HCT116 (cell line): ENCODE results near the gene CLEC16A. TPM values are rescaled to one million over a fixed set of nuclear protein-coding genes. Genes with fewer than 3 reads are reported as not detected.

Experiments used
- ATAC-seq: fragments of 200-7000 bp; cut with Tn5 transposase; 2 replicates; pipeline ENCODE4 v1.9.1; 2020; ENCODE audit warnings: mild to moderate bottlenecking, moderate library complexity
- BruUV-seq: library from RNA; stranded (reverse); fragments of 400-500 nt; replicated peaks from 2 replicates; lab custom pipeline; 2021; lab: Mats Ljungman, UMichigan
- CTCF ChIA-PET: fragments of 300-600 bp; sonication (Branson Sonifier 250); formaldehyde crosslinking; loops from one replicate; lab custom pipeline; 2021; ENCODE audit warnings: antibody characterized with exemption; lab: Charles Lee
- POLR2A ChIA-PET: fragments of 300-600, 350-600 bp; sonication (Branson Sonifier 250); formaldehyde crosslinking; loops from one replicate; lab custom pipeline; 2021; ENCODE audit warnings: antibody characterized with exemption; lab: Charles Lee
- RAD21 ChIA-PET, 2 experiments: fragments of 300-600 bp; sonication (Branson Sonifier 250); formaldehyde crosslinking; loops; one replicate each; lab custom pipeline; 2023; ENCODE audit warnings: low total read pairs in 2 of 2; ENCODE audit not compliant: uncharacterized antibody in 2 of 2, unreplicated experiment in 2 of 2, low non-redundant PET in 1 of 2; lab: Charles Lee
- DNase-seq: peaks from one replicate; pipeline ENCODE4 v3.0.0-alpha.2; 2010; ENCODE audit warnings: low read depth, low spot score
- H2AFZ ChIP-seq: fragments of 200-600 bp; shearing (Covaris generic), sonication (generic); 2 replicates; pipeline ENCODE4 v1.6.1; 2017; ENCODE audit warnings: low read depth, mixed run types, mixed read lengths, antibody characterized with exemption, low read length; ENCODE audit not compliant: poor library complexity, severe bottlenecking
- H3K27ac ChIP-seq: 2 replicates; pipeline ENCODE4 v1.5.1; 2012; ENCODE audit warnings: low read depth, low read length
- H3K27me3 ChIP-seq: fragments of 200-600 bp; sonication (generic); 2 replicates; pipeline ENCODE4 v1.6.1; 2016; ENCODE audit warnings: mixed run types, low read length, mixed read lengths; ENCODE audit not compliant: insufficient read depth
- H3K36me3 ChIP-seq, 2 experiments: fragments of 200-500 bp in 1 of 2; fragments of 200-600 bp in 1 of 2; sonication (Bioruptor generic) in 1 of 2; sonication (generic) in 1 of 2; 2 replicates each; pipeline versions ENCODE4 v1.5.1 to v1.6.1; 2014 to 2016; ENCODE audit warnings: low read length in 2 of 2, inconsistent platforms in 1 of 2, mixed read lengths in 1 of 2, mixed run types in 1 of 2; ENCODE audit not compliant: insufficient read depth in 2 of 2, control insufficient read depth in 1 of 2
- H3K4me1 ChIP-seq, 2 experiments: fragments of 200-600 bp in 1 of 2; sonication (generic) in 1 of 2; 2 replicates each; pipeline versions ENCODE4 v1.5.1 to v1.6.1; 2012 to 2017; ENCODE audit warnings: low read length in 2 of 2, inconsistent platforms in 1 of 2, mild to moderate bottlenecking in 1 of 2, mixed read lengths in 1 of 2, mixed run types in 1 of 2, moderate library complexity in 1 of 2; ENCODE audit not compliant: insufficient read depth in 2 of 2, control insufficient read depth in 1 of 2
- H3K4me2 ChIP-seq: fragments of 200-600 bp; sonication (generic); 2 replicates; pipeline ENCODE4 v1.6.1; 2017; ENCODE audit warnings: mixed run types, low read length, mixed read lengths
- H3K4me3 ChIP-seq, 2 experiments: fragments of 200-600 bp in 1 of 2; sonication (generic) in 1 of 2; replicated peaks in 1 of 2; 2 replicates each; pipeline ENCODE4 v1.5.1; 2011 to 2016; ENCODE audit warnings: low read length in 2 of 2, control low read depth in 1 of 2, low read depth in 1 of 2, mild to moderate bottlenecking in 1 of 2, mixed read lengths in 1 of 2, mixed run types in 1 of 2
- H3K79me2 ChIP-seq: fragments of 200-600 bp; sonication (generic); 2 replicates; pipeline ENCODE4 v1.6.1; 2017; ENCODE audit warnings: mild to moderate bottlenecking, mixed run types, low read length, moderate library complexity, mixed read lengths; ENCODE audit not compliant: insufficient read depth
- H3K9ac ChIP-seq: fragments of 200-600 bp; sonication (generic); 2 replicates; pipeline ENCODE4 v1.6.1; 2016; ENCODE audit warnings: low read length, mixed read lengths
- H3K9me2 ChIP-seq: fragments of 200-600 bp; sonication (generic), shearing (Covaris generic); 2 replicates; pipeline ENCODE4 v1.6.1; 2017; ENCODE audit warnings: mixed run types, mild to moderate bottlenecking, moderate library complexity; ENCODE audit not compliant: insufficient read depth
- H3K9me3 ChIP-seq, 2 experiments: fragments of 200-500 bp in 1 of 2; fragments of 200-600 bp in 1 of 2; sonication (Bioruptor generic) in 1 of 2; sonication (generic) in 1 of 2; 2 replicates each; pipeline ENCODE4 v1.6.1; 2014 to 2017; ENCODE audit warnings: low read length in 2 of 2, mixed read lengths in 2 of 2, inconsistent platforms in 1 of 2, low read depth in 1 of 2, mild to moderate bottlenecking in 1 of 2, mixed run types in 1 of 2, moderate library complexity in 1 of 2; ENCODE audit not compliant: control insufficient read depth in 1 of 2, insufficient read depth in 1 of 2
- H4K20me1 ChIP-seq: fragments of 200-600 bp; sonication (generic), shearing (Covaris generic); 2 replicates; pipeline ENCODE4 v1.6.1; 2017; ENCODE audit warnings: mixed run types, mild to moderate bottlenecking, moderate library complexity; ENCODE audit not compliant: insufficient read depth
- CBX3 ChIP-seq: IDR thresholded peaks from 2 replicates; pipeline ENCODE4 v1.6.1; 2012; ENCODE audit warnings: low read depth
- CTCF ChIP-seq, 3 experiments: fragments of 200-600 bp in 1 of 3; sonication (generic) in 1 of 3; IDR thresholded peaks in 2 of 3; conservative IDR thresholded peaks in 1 of 3; 2 replicates each; pipeline ENCODE4 v1.5.1; 2012 to 2017; ENCODE audit warnings: low read depth in 2 of 3, low read length in 2 of 3, antibody characterized with exemption in 1 of 3, borderline replicate concordance in 1 of 3, control low read depth in 1 of 3, mild to moderate bottlenecking in 1 of 3, mixed read lengths in 1 of 3, mixed run types in 1 of 3, moderate library complexity in 1 of 3; ENCODE audit not compliant: insufficient read depth in 1 of 3
- ELF1 ChIP-seq: IDR thresholded peaks from 2 replicates; pipeline ENCODE4 v1.6.1; 2012; ENCODE audit warnings: low read depth, borderline replicate concordance
- JUND ChIP-seq: IDR thresholded peaks from 2 replicates; pipeline ENCODE4 v1.6.1; 2012
- MAX ChIP-seq: IDR thresholded peaks from 2 replicates; pipeline ENCODE4 v1.6.1; 2012
- POLR2AphosphoS5 ChIP-seq: IDR thresholded peaks from 2 replicates; pipeline ENCODE4 v1.6.1; 2011; ENCODE audit warnings: mild to moderate bottlenecking, low read depth, low read length, moderate library complexity
- RAD21 ChIP-seq: IDR thresholded peaks from 2 replicates; pipeline ENCODE4 v1.6.1; 2012; ENCODE audit warnings: low read depth, mild to moderate bottlenecking
- REST ChIP-seq: IDR thresholded peaks from 2 replicates; pipeline ENCODE4 v1.6.1; 2012; ENCODE audit warnings: low read depth
- YY1 ChIP-seq: IDR thresholded peaks from 2 replicates; pipeline ENCODE4 v1.6.1; 2011; ENCODE audit warnings: low read length, low read depth, moderate library complexity, mild to moderate bottlenecking; ENCODE audit not compliant: insufficient replicate concordance; ENCODE audit errors: extremely low read depth
- ZFX ChIP-seq: fragments of 450-650 bp; IDR thresholded peaks from 2 replicates; pipeline ENCODE4 v1.6.1; 2017
- intact Hi-C: fragments of 100-400 bp; cut with micrococcal nuclease; formaldehyde crosslinking; loops from 2 replicates; pipeline ENCODE4 v1.10.0; 2022
- total RNA-seq: library from RNA; stranded (reverse); gene quantifications from one replicate; pipeline ENCODE4 v1.2.1, GENCODE V29; 2021; ENCODE audit not compliant: unreplicated experiment
- TF ChIP-seq, protein P1 (sequence below): IDR thresholded peaks from 2 replicates; pipeline ENCODE4 v1.6.1; 2011; ENCODE audit warnings: mild to moderate bottlenecking, low read length, moderate library complexity; ENCODE audit not compliant: insufficient replicate concordance; ENCODE audit errors: extremely low read depth
- TF ChIP-seq, protein P2 (sequence below): IDR thresholded peaks from 2 replicates; pipeline ENCODE4 v1.6.1; 2012

The CLEC16A gene
- total RNA-seq, 1 experiment from 2014 or later, result 18.0 TPM

- Histone ChIP-seq H3K79me2 (no peaks in the 10 kb centered on the region), H3K27ac (no peak overlapping the region), H3K9me2 (no peaks in the 10 kb centered on the region), H3K9me3 (no peaks in the 10 kb centered on the region), H3K9ac (no peak overlapping the region), H3K36me3 (no peaks in the 10 kb centered on the region), H3K4me1 (no peaks in the 10 kb centered on the region), H3K4me2 (no peak overlapping the region), H3K27me3 (no peaks in the 10 kb centered on the region), H3K4me3 (no peak overlapping the region), H4K20me1 (no peaks in the 10 kb centered on the region), H2AFZ (no peak overlapping the region)
- RAD21 ChIA-PET, result no interaction called here
- BruUV-seq, result no TSS peak
- CTCF ChIA-PET, result no interaction called here
- intact Hi-C loops, result no loop called here
- DNase-seq (no peak), ATAC-seq (no peak)
- POLR2A ChIA-PET, result no interaction called here
- TF ChIP-seq ELF1 (no peak), CBX3 (no peak), RAD21 (no peak), MAX (no peak), POLR2AphosphoS5 (no peak)
- TF ChIP-seq, protein P1, sequence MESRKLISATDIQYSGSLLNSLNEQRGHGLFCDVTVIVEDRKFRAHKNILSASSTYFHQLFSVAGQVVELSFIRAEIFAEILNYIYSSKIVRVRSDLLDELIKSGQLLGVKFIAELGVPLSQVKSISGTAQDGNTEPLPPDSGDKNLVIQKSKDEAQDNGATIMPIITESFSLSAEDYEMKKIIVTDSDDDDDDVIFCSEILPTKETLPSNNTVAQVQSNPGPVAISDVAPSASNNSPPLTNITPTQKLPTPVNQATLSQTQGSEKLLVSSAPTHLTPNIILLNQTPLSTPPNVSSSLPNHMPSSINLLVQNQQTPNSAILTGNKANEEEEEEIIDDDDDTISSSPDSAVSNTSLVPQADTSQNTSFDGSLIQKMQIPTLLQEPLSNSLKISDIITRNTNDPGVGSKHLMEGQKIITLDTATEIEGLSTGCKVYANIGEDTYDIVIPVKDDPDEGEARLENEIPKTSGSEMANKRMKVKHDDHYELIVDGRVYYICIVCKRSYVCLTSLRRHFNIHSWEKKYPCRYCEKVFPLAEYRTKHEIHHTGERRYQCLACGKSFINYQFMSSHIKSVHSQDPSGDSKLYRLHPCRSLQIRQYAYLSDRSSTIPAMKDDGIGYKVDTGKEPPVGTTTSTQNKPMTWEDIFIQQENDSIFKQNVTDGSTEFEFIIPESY, result no peak
Observed at GRCh38 chr16:11161439-11161838, 217.1 kb downstream of the CLEC16A start.

DNA sequence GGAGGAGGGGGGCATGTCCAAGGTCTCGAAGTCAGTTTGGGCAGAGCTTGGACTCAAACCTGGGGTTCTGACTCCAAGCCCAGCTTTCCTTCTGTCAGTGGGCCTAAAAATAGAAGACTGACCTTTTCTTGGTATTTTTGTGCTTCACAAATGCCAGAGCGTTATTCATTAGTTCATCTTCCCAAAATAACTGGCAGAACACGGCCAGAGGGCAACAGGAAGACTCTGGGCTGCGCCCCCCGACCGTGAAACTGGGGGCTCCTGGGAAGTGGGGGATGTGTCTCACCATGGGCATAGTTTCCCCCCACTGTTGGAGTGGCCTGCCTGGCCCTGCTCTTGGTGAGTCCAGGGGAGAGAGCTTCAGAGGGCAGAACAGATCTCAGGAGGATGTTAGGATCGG is 217.6 kb downstream of the CLEC16A start:
- POLR2A ChIA-PET, result no interaction called here
- BruUV-seq, result no TSS peak
- TF ChIP-seq JUND (no peak), POLR2AphosphoS5 (no peak), YY1 (no peak), ZFX (no peak), CBX3 (no peak), CTCF (IDR thresholded peaks at IDR 0.05 in 2 of 3, conservative IDR thresholded peaks at IDR 0.05 in 1 of 3; ENCODE audit: borderline replicate concordance in 1 of 3, insufficient read depth in 1 of 3, low read depth in 2 of 3, low read length in 2 of 3) (no peak), RAD21 (no peak), REST (no peak)
- TF ChIP-seq, protein P2, sequence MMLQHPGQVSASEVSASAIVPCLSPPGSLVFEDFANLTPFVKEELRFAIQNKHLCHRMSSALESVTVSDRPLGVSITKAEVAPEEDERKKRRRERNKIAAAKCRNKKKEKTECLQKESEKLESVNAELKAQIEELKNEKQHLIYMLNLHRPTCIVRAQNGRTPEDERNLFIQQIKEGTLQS, result no peak

More for the DNA sequence above, 217.6 kb downstream of the CLEC16A start:
- ChIA-PET RAD21 (no interaction called here), CTCF (no interaction called here)
- intact Hi-C loops, result no loop called here
- H3K4me1 ChIP-seq, result no peaks in the 10 kb centered on the region
- no peak overlapping the region for H3K9ac ChIP-seq
- no peaks in the 10 kb centered on the region for H4K20me1 ChIP-seq
- no peaks in the 10 kb centered on the region for H3K9me2 ChIP-seq
- no peak overlapping the region for H2AFZ ChIP-seq
- ATAC-seq, result no peak
- no peaks in the 10 kb centered on the region for H3K36me3 ChIP-seq
- no peak for DNase-seq
- H3K27ac ChIP-seq, result no peak overlapping the region
- H3K79me2 ChIP-seq, result no peaks in the 10 kb centered on the region
- no peak overlapping the region for H3K4me3 ChIP-seq
- no peak overlapping the region for H3K4me2 ChIP-seq
- H3K27me3 ChIP-seq, result no peaks in the 10 kb centered on the region
- no peaks in the 10 kb centered on the region for H3K9me3 ChIP-seq
